Activated naive CD4-positive, alpha-beta T cell treated with anti-CD3 and anti-CD28 coated beads, Interleukin-2, amount 10 ng/mL, durations not matched to agents 7 days and 5 days (primary cell): ENCODE measurements around the gene PRAMEF4.
"Not testable (repeated sequence)": the region's sequence is repeated elsewhere in the genome, so short reads cannot be mapped to it uniquely, and the experiment has no call there.

Source experiments
- CTCF ChIA-PET: fragments of 350-600 bp; sonication (Branson Sonifier 250); formaldehyde crosslinking; loops from one replicate; lab custom pipeline; 2021; ENCODE audit warnings: antibody characterized with exemption; lab: Charles Lee
- DNase-seq: peaks from one replicate; pipeline ENCODE4 v3.0.0-alpha.2; 2020
- H3K27ac Mint-ChIP-seq: one replicate; pipeline ENCODE4 v1.8.0; 2021; ENCODE audit warnings: mild to moderate bottlenecking, moderate library complexity, mixed read lengths
- H3K27me3 Mint-ChIP-seq: one replicate; pipeline ENCODE4 v1.8.0; 2021; ENCODE audit warnings: mild to moderate bottlenecking, mixed read lengths
- H3K36me3 Mint-ChIP-seq: one replicate; pipeline ENCODE4 v1.8.0; 2021; ENCODE audit warnings: mixed read lengths
- H3K4me1 Mint-ChIP-seq: one replicate; pipeline ENCODE4 v1.8.0; 2021; ENCODE audit warnings: mixed read lengths
- H3K4me3 Mint-ChIP-seq: one replicate; pipeline ENCODE4 v1.8.0; 2021; ENCODE audit warnings: mild to moderate bottlenecking, moderate library complexity, mixed read lengths
- H3K9me3 Mint-ChIP-seq: one replicate; pipeline ENCODE4 v1.8.0; 2021; ENCODE audit warnings: mixed read lengths

PRAMEF4 gene

DNA sequence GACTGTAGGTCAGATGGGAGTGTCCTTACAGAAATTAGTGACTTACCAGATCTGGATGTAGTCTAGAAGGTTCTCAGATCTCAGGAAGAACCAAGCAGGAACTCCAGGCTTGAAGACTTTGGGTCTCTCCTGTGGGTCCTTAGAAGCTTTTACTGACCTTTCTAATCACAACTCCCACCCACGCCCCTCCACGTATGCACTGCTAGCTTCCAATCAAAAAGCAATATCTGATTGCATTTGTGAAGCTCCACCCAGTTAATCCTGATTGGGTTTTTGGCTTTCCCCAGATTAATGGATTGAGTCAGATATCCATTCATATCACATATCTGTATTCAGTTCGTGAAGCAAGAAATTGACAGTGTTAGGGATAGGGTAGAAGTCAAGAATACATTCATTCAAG, at the start of gene PRAMEF4:
TSS of gene PRAMEF4 (minus strand) at position 101 of the 400 bp plus-strand sequence. CDS start 2,807 bp downstream, outside the sequence.
- H3K4me3 Mint-ChIP-seq, H3K36me3 Mint-ChIP-seq, H3K4me1 Mint-ChIP-seq, DNase-seq, H3K27me3 Mint-ChIP-seq, CTCF ChIA-PET, H3K9me3 Mint-ChIP-seq, H3K27ac Mint-ChIP-seq: not testable (repeated sequence)

DNA sequence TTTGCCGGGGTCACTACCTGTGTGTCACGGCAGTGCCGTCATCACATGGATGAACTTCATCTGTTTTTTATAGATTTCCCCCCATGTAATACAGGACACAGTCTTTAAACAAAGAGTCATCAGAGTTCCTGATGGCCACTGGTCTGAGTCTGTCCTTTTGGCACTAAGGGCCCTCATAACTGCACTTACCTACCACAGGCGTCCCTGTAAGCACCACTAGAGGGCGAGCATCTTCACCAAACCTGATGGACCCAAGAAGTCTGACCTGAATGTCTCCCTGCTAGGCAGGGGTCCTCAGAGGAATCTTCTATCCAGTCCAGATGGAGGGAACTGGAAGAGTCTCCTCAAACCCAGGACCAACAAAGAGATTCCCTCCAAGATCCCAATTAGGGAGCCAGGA, 38.4 kb upstream of the PRAMEF4 start:
- H3K4me3 Mint-ChIP-seq, H3K27ac Mint-ChIP-seq, H3K9me3 Mint-ChIP-seq, CTCF ChIA-PET, H3K4me1 Mint-ChIP-seq, DNase-seq, H3K36me3 Mint-ChIP-seq, H3K27me3 Mint-ChIP-seq: not testable (repeated sequence)

DNA sequence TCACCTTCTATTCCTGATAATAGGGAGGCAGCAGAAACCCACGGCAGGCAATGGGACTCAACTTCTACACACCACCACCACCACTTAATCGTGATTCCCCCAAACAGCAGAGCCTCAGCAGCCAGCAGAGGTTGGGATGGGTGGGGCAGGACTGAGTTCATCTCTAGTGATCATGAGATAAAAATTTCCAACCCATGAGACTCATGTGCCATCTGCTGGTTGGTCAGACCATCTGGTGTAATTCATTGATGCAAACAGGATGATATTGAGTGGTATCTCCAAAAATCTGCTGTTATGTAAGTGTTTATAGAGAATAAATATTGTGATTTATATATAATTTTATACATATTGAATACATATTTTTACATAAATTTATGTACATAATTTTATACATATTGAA, 35.7 kb upstream of the PRAMEF4 start:
- not testable (repeated sequence) for H3K4me1 Mint-ChIP-seq, H3K27me3 Mint-ChIP-seq, H3K4me3 Mint-ChIP-seq, H3K36me3 Mint-ChIP-seq, DNase-seq, H3K27ac Mint-ChIP-seq, H3K9me3 Mint-ChIP-seq
- CTCF ChIA-PET, result interaction anchor here (0.6 kb wide), 1 partner anchor 833 kb away, joined by 3 read pairs; no protein-coding TSS in a partner anchor

DNA sequence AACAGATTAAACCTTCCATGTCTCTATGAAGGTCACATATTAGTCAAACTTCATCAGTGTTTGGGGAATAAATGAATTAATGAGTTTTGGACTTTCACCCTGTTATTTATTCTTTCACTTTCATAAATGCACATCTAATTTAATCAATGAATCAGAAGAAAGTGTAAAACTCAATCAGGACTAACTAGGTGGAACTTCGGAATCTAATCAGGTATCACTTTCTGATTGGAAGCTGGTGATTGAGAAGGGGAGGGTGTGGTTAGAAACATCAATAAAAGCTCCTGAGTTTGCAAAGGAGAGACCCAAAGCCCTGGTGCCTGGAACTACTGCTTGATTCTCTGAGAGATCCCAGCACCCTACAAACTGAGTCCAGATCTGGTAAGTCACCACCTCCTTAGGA, 30.3 kb upstream of the PRAMEF4 start, which contains the start of gene PRAMEF7:
TSS of gene PRAMEF7 (plus strand) at position 301 of the 400 bp plus-strand sequence. CDS start 1,083 bp downstream, outside the sequence.
- H3K36me3 Mint-ChIP-seq, H3K27me3 Mint-ChIP-seq, H3K9me3 Mint-ChIP-seq, CTCF ChIA-PET, H3K27ac Mint-ChIP-seq, H3K4me1 Mint-ChIP-seq, DNase-seq, H3K4me3 Mint-ChIP-seq: not testable (repeated sequence)

DNA sequence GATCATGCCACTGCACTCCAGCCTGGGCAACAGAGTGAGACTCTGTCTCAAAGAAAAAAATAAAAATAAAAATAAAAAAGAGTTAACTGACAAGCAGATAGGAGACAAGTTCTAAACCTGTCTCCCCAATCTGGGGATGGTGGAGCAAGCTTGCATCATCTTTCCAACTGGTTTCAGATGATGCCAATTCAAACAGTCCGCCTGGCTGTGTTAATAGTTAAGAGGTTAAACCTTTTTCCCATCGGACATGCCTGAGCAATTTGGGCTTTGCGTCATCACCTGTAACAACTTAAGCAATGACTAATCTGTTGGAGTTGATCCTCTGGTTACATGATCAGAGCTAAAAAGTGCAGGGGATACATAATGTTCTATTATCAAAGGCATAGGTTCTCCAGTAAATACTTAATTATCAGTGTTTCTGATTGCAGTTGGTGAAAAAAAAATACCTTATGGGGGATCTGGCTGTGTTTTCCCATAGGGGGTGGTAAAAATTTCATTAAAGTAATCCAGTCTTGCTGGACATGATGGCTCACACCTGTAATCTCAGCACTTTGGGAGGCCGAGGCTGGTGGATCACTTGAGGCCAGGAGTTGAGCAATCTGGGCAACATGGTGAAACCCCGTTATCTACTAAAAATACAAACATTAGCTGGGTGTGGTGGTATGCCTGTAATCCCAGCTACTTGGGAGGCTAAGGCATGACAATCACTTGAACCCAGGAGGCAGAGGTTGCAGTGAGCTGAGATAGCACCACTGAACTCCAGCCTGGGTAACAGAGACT, 18.0 kb upstream of the PRAMEF4 start:
- H3K4me3 Mint-ChIP-seq, H3K27ac Mint-ChIP-seq, DNase-seq, H3K36me3 Mint-ChIP-seq, H3K27me3 Mint-ChIP-seq, CTCF ChIA-PET, H3K9me3 Mint-ChIP-seq, H3K4me1 Mint-ChIP-seq: not testable (repeated sequence)

GRCh38 chr1:12899186-12899585, 13.2 kb upstream of the PRAMEF4 start:
- H3K27me3 Mint-ChIP-seq, H3K27ac Mint-ChIP-seq, CTCF ChIA-PET, H3K9me3 Mint-ChIP-seq, H3K36me3 Mint-ChIP-seq, H3K4me1 Mint-ChIP-seq, H3K4me3 Mint-ChIP-seq, DNase-seq: not testable (repeated sequence)

DNA sequence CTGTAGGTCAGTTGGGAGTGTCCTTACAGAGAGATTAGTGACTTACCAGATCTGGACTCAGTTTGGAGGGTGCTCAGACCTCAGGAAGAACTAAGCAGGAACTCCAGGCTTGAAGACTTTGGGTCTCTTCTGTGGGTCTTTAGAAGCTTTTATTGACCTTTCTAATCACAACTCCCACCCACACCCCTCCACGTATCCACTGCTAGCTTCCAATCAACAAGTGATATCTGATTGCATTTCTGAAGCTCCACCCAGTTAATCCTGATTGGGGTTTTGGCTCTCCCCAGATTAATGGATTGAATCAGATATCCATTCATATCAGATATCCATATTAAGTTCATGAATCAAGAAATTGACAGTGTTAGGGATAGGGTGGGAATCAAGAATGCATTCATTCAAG, 12.2 kb upstream of the PRAMEF4 start, which contains the start of gene PRAMEF10:
TSS of gene PRAMEF10 (minus strand) at position 101 of the 400 bp plus-strand sequence. CDS start 2,423 bp downstream, outside the sequence.
- H3K4me1 Mint-ChIP-seq, H3K4me3 Mint-ChIP-seq, H3K9me3 Mint-ChIP-seq: not testable (repeated sequence)

DNA sequence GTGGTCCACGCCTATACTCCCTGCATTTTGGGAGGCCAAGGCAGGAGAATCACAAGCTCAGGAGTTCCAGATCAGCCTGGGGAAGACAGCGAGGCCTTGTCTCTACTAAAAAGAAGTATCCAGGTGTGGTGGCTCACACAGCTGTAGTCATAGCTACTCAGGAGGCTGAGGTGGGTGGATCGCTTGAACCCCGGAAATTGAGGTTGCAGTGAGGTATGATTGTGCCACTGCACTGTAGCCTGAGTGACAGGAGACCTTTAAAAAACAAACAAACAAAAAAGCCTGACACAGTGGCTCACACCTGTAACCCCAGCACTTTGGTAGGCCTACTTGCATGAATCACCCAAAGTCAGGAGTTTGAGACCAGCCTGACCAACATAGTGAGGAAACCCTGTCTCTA, 7.5 kb downstream of the PRAMEF4 start:
- H3K4me1 Mint-ChIP-seq, H3K27me3 Mint-ChIP-seq, H3K36me3 Mint-ChIP-seq, DNase-seq, CTCF ChIA-PET, H3K9me3 Mint-ChIP-seq, H3K27ac Mint-ChIP-seq, H3K4me3 Mint-ChIP-seq: not testable (repeated sequence)

More for the DNA sequence above, 12.2 kb upstream of the PRAMEF4 start, which contains the start of gene PRAMEF10:
- H3K27ac Mint-ChIP-seq, DNase-seq, H3K36me3 Mint-ChIP-seq, H3K27me3 Mint-ChIP-seq, CTCF ChIA-PET: not testable (repeated sequence)

- DNase-seq, H3K4me1 Mint-ChIP-seq, H3K27me3 Mint-ChIP-seq, H3K4me3 Mint-ChIP-seq, H3K9me3 Mint-ChIP-seq, H3K27ac Mint-ChIP-seq, CTCF ChIA-PET, H3K36me3 Mint-ChIP-seq: not testable (repeated sequence)
Measured at GRCh38 chr1:12863131-12863880, 22.7 kb downstream of the PRAMEF4 start.

DNA sequence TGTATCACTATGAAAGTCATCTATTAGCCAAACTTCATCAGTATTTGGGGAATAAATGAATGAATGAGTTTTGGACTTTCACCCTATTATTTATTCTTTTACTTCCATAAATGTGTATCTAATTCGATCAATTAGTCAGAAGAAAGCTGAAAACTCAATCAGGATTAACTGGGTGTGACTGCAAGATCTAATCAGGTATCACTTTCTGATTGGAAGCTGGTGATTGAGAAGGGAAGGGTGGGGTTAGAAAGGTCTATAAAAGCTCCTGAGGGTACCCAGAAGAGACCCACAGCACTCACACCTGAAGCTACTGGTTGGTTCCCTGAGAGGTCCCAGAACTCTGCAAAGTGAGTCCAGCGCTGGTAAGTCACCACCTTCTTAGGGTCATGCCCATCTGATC, 29.2 kb downstream of the PRAMEF4 start, which contains the start of gene PRAMEF2:
TSS of gene PRAMEF2 (plus strand) at position 301 of the 400 bp plus-strand sequence. CDS start 1,924 bp downstream, outside the sequence.
- H3K27ac Mint-ChIP-seq, DNase-seq, H3K27me3 Mint-ChIP-seq, H3K4me3 Mint-ChIP-seq, H3K36me3 Mint-ChIP-seq, H3K9me3 Mint-ChIP-seq, H3K4me1 Mint-ChIP-seq, CTCF ChIA-PET: not testable (repeated sequence)

GRCh38 chr1:12851779-12852178, 34.2 kb downstream of the PRAMEF4 start:
- no peaks in the 10 kb centered on the region for H3K36me3 Mint-ChIP-seq
- no peak for DNase-seq
- H3K9me3 Mint-ChIP-seq, result no peaks in the 10 kb centered on the region
- no peak overlapping the region for H3K4me3 Mint-ChIP-seq
- H3K27me3 Mint-ChIP-seq, result peaks cover 11% of the 10 kb centered on the region
- no peak overlapping the region for H3K27ac Mint-ChIP-seq
- no peaks in the 10 kb centered on the region for H3K4me1 Mint-ChIP-seq
- CTCF ChIA-PET, result no interaction called here

- H3K9me3 Mint-ChIP-seq, DNase-seq, H3K4me3 Mint-ChIP-seq, H3K27ac Mint-ChIP-seq, H3K4me1 Mint-ChIP-seq, CTCF ChIA-PET, H3K36me3 Mint-ChIP-seq: not testable (repeated sequence)
- peaks cover 11% of the 10 kb centered on the region for H3K27me3 Mint-ChIP-seq
Measured at GRCh38 chr1:12848620-12849019, 37.4 kb downstream of the PRAMEF4 start, which contains the start of gene HNRNPCL1. Gene HNRNPCL1 (minus strand): TSS chr1:12848720. CDS start chr1:12848289, 431 bp downstream.

DNA sequence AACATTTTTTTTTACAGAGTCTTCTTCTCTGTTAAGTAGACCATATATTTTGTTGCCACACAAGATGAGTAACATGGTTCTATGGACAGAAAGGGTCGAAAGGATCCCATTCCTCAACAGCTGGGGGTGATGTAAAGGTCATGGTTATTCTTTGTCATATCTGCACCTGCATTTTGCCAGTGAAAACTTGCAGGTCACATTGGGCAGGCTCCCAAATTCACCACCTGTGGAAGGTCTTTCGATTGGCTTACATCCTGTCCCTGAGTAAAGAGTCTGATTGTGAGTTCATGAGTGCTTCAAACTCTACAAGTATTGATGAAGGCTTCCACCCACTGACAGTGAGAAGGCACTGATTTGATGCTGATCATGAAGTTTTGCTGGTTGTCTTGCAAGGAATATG, 52.8 kb downstream of the PRAMEF4 start:
- H3K9me3 Mint-ChIP-seq, H3K4me3 Mint-ChIP-seq, H3K36me3 Mint-ChIP-seq, DNase-seq, H3K27ac Mint-ChIP-seq, H3K4me1 Mint-ChIP-seq, H3K27me3 Mint-ChIP-seq, CTCF ChIA-PET: not testable (repeated sequence)

GRCh38 chr1:12831310-12831709, 54.7 kb downstream of the PRAMEF4 start, which contains the start of gene PRAMEF11:
Gene PRAMEF11 (minus strand): TSS chr1:12831410. CDS start chr1:12828789, 2,621 bp downstream.
- H3K27ac Mint-ChIP-seq, H3K27me3 Mint-ChIP-seq, H3K36me3 Mint-ChIP-seq, H3K4me3 Mint-ChIP-seq, H3K9me3 Mint-ChIP-seq, CTCF ChIA-PET, H3K4me1 Mint-ChIP-seq, DNase-seq: not testable (repeated sequence)
